Activated gamma-delta T cell treated with Interleukin-2 at 50 U/mL for 16 hours (primary cell): Measurements from ENCODE around the gene HOXC10.

Source experiments
- DNase-seq: peaks from one replicate; pipeline ENCODE4 v3.0.0-alpha.2; 2020

The HOXC10 gene

DNA sequence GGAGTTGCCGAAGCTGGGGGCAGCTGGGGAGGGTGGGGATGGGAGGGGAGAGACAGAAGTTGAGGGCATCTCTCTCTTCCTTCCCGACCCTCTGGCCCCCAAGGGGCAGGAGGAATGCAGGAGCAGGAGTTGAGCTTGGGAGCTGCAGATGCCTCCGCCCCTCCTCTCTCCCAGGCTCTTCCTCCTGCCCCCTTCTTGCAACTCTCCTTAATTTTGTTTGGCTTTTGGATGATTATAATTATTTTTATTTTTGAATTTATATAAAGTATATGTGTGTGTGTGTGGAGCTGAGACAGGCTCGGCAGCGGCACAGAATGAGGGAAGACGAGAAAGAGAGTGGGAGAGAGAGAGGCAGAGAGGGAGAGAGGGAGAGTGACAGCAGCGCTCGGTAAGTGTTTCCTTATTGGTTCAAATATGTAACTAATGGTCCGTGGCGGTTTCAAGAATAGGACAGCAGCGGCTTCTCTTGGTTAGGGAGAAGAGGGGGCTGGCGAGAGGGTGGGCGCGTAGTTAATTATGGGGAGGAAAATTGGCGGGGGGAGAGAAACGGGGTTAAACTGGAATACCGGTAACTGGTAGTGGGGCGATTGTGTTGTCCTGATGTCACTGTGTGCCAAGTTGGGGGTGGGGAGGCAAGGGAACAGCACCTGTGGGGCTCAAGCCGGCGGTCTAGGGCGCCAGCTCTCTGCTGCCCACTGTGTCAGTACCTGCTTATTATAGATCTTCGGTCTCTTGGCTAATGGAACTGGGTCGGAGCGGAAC lies 32.3 kb downstream of the HOXC10 start:
- no peak for DNase-seq

- DNase-seq, result peak; percentile 70
Observed at GRCh38 chr12:54017878-54018467, 33.0 kb downstream of the HOXC10 start.

GRCh38 chr12:54018468-54018984 lies 33.6 kb downstream of the HOXC10 start:
- DNase-seq, result no peak

DNA sequence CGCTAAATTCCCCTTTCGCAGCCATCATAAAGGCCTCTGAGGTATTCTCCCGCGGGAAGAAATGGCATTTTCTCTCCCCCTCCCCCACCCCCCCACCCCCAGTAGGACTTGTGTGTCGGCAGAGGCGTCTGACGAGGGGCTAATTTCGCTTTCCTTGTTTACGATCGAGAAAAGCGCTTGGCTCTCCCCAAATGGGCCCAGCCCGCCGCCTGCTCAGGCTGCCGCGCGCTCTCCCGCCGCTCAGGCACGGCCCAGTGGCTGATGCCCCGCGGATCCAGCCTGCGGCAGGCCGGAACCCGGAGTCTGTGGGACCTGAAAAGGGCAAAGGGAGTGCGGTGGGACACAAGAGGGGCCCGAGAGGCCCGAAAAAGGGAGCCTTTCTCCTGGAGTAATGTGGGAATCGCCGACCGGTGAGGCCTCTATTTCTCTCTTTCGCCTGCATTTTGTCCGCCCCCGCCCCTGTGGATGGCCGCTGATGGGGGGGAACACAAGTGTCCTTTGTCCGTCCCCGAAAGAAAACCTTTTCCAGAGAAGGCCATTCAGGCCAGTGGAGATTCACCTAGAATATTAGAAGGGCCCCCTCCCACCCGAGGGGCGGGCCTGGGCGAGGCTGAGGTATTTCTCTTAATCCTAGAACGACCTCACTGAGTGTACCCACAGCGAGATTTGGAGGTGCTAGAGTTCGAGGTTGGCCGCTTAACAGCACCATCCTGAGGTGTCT lies 34.3 kb downstream of the HOXC10 start:
- no peak for DNase-seq

GRCh38 chr12:54019924-54020590 lies 35.1 kb downstream of the HOXC10 start:
- DNase-seq, result no peak

GRCh38 chr12:54020591-54021405 lies 35.9 kb downstream of the HOXC10 start:
- DNase-seq, result no peak

GRCh38 chr12:54021432-54022013 lies 36.6 kb downstream of the HOXC10 start:
- DNase-seq, result no peak

- no peak for DNase-seq
Observed at GRCh38 chr12:54022960-54023884, 38.3 kb downstream of the HOXC10 start.

- no peak for DNase-seq
Observed at GRCh38 chr12:54024127-54024526, 39.2 kb downstream of the HOXC10 start.

DNA sequence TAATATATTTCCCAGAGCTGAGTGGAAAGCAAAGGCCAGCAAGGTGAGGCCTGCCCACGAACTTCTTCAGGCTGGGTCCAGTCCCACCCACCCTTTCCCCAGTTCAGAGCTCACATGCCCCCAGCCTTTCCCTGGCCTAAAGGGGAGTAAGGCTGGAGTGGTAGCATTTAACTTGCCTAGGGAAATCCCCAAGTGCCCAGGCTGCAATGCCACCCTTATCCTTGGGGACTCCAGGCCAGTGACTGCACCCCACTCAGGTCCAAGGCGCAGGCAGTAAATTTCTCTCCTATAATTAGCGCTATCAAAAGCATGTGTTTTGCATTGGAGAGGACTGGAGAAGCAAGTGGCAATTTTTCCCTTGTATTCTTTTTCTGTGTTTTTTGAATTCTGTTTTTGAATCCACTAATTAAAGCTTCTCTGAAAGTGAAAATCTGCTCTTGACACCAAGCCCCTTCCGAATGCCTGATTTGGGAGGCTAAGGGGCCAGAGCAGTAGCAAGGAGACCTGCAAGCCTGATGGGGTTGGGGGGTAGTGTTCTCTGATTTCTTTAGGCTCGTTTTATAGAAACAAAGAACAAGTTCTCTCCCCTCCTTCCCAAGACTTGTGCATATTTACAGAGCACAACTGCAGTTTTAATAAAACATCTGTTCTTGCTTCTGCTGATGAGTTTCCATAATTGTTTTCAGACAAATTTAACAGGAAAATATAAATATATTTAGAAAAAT lies 39.8 kb downstream of the HOXC10 start:
- DNase-seq, result no peak

- DNase-seq, result no peak
Observed at GRCh38 chr12:54025499-54026405, 40.8 kb downstream of the HOXC10 start.

GRCh38 chr12:54026640-54027441 lies 41.9 kb downstream of the HOXC10 start:
- DNase-seq, result no peak

DNA sequence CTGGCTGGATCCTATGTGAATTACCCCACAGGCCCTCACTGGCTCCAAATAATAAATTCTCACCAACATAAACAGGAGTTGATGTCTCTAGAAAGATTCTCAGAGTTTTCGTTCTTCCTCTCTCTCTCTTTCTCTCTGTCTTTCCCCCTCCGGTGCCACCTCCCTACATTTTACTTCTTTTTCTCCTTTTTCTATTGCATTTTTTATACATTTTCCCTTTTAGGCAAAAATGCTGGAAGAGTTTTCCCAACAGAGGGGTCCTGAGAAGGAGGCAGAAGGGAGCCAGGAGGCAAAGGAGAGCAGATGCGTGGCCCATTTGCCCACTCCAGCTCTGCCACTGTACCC lies 42.5 kb downstream of the HOXC10 start:
- no peak for DNase-seq

DNA sequence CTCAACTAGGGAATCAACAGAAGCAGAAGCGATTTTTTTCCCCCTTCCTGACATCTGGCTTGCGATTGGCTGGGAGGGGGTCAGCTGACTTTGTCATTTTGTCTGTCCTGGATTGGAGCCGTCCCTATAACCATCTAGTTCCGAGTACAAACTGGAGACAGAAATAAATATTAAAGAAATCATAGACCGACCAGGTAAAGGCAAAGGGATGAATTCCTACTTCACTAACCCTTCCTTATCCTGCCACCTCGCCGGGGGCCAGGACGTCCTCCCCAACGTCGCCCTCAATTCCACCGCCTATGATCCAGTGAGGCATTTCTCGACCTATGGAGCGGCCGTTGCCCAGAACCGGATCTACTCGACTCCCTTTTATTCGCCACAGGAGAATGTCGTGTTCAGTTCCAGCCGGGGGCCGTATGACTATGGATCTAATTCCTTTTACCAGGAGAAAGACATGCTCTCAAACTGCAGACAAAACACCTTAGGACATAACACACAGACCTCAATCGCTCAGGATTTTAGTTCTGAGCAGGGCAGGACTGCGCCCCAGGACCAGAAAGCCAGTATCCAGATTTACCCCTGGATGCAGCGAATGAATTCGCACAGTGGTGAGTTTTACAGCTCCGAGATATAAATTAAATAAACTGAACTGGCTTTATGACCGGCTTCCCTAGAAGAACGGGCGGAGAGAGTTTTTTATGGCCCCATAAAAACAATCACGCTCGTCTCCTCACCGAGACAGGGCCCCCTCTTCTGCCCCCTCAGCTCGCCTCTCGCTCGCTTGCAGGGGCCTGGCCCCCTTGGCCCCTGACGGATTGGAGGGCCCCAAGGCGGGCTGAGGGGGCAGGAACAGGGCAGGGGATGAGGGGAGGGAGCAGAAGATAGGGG lies 43.6 kb downstream of the HOXC10 start, which contains the start of gene HOXC6:
TSS of gene HOXC6 (plus strand) at position 127 of the 888 bp plus-strand sequence. CDS start at position 209, 82 bp downstream.
- no peak for DNase-seq

DNA sequence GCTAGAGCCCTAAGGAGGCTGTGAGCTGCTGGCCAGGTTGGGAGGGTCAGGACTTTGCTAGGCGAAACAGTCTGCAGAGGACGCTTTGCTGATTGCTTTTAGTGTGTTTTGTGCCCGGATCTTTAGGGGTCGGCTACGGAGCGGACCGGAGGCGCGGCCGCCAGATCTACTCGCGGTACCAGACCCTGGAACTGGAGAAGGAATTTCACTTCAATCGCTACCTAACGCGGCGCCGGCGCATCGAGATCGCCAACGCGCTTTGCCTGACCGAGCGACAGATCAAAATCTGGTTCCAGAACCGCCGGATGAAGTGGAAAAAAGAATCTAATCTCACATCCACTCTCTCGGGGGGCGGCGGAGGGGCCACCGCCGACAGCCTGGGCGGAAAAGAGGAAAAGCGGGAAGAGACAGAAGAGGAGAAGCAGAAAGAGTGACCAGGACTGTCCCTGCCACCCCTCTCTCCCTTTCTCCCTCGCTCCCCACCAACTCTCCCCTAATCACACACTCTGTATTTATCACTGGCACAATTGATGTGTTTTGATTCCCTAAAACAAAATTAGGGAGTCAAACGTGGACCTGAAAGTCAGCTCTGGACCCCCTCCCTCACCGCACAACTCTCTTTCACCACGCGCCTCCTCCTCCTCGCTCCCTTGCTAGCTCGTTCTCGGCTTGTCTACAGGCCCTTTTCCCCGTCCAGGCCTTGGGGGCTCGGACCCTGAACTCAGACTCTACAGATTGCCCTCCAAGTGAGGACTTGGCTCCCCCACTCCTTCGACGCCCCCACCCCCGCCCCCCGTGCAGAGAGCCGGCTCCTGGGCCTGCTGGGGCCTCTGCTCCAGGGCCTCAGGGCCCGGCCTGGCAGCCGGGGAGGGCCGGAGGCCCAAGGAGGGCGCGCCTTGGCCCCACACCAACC lies 44.8 kb downstream of the HOXC10 start:
- no peak for DNase-seq

DNA sequence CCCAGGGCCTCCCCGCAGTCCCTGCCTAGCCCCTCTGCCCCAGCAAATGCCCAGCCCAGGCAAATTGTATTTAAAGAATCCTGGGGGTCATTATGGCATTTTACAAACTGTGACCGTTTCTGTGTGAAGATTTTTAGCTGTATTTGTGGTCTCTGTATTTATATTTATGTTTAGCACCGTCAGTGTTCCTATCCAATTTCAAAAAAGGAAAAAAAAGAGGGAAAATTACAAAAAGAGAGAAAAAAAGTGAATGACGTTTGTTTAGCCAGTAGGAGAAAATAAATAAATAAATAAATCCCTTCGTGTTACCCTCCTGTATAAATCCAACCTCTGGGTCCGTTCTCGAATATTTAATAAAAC lies 45.5 kb downstream of the HOXC10 start:
- DNase-seq, result no peak
